GM23248 (cell line): Measurements from ENCODE around the gene ARHGAP35.

Source experiments
- EZH2 ChIP-seq: fragments of 200-600 bp; sonication (generic); IDR thresholded peaks from 2 replicates; pipeline ENCODE4 v1.6.1; 2018; ENCODE audit warnings: antibody characterized with exemption, mild to moderate bottlenecking; ENCODE audit not compliant: insufficient read depth, poor library complexity, severe bottlenecking
- EZH2phosphoT487 ChIP-seq: fragments of 200-600 bp; sonication (generic); IDR thresholded peaks from 2 replicates; pipeline ENCODE4 v1.6.1; 2018; ENCODE audit warnings: antibody characterized with exemption, moderate library complexity, mild to moderate bottlenecking, low read depth; ENCODE audit not compliant: insufficient read depth

DNA sequence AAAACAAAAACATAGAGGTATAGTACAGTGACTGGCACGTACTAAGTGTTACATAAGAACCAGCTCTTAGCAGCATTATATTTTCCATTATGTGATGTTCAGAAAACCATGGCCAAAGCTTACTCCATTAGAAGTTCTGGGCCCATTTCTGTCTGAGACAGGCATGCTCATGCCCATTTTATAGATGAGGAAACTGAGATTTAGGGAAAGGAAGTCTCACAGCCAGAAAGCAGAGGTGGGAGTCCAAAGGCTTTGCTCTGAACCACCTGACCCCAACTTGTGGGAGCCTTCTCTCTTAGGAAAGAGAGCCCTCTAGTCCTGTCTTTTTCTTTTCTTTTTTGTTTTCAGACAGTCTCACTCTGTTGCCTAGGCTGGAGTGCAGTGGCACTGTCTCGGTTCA lies 12.4 kb upstream of the ARHGAP35 start:
- no peak for TF ChIP-seq EZH2
- no peak for TF ChIP-seq EZH2phosphoT487
